AG10803 (cell line): ENCODE measurements around the gene OCRL.
"Not testable (repeated sequence)": the region's sequence is repeated elsewhere in the genome, so short reads cannot be mapped to it uniquely, and the experiment has no call there.

Source experiments
- DNase-seq: peaks from one replicate; pipeline ENCODE4 v3.0.0; 2010; ENCODE audit warnings: low read depth
- H3K4me3 ChIP-seq: 2 replicates; pipeline ENCODE4 v1.5.1; 2011; ENCODE audit warnings: mild to moderate bottlenecking, low read length, control low read depth
- TF ChIP-seq, protein P1 (sequence below): conservative IDR thresholded peaks from 2 replicates; pipeline ENCODE4 v1.5.1; 2011; ENCODE audit warnings: mild to moderate bottlenecking, low read length, control low read depth, inconsistent platforms

OCRL gene

DNA sequence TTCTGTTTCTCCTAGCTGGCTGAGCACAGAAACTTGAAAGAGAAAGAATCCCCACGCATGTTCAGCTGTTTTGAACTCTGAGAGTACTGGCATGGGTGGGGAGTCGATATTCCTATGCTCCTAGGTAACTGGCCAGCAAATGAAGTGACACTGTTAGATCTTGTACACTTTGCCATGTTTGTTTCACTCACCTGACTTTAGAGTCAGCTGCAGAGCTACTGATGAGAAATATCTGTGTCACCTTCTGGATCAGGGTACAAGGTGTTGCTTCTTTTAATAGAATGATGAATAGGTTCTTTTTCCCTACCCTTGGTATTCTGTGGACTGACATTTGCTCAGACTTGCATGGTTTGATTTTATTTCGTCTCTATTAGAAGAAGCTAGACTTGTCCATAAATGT lies 28.3 kb downstream of the OCRL start:
- TF ChIP-seq, protein P1, sequence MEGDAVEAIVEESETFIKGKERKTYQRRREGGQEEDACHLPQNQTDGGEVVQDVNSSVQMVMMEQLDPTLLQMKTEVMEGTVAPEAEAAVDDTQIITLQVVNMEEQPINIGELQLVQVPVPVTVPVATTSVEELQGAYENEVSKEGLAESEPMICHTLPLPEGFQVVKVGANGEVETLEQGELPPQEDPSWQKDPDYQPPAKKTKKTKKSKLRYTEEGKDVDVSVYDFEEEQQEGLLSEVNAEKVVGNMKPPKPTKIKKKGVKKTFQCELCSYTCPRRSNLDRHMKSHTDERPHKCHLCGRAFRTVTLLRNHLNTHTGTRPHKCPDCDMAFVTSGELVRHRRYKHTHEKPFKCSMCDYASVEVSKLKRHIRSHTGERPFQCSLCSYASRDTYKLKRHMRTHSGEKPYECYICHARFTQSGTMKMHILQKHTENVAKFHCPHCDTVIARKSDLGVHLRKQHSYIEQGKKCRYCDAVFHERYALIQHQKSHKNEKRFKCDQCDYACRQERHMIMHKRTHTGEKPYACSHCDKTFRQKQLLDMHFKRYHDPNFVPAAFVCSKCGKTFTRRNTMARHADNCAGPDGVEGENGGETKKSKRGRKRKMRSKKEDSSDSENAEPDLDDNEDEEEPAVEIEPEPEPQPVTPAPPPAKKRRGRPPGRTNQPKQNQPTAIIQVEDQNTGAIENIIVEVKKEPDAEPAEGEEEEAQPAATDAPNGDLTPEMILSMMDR, result no peak
- no peak overlapping the region for H3K4me3 ChIP-seq
- no peak for DNase-seq

DNA sequence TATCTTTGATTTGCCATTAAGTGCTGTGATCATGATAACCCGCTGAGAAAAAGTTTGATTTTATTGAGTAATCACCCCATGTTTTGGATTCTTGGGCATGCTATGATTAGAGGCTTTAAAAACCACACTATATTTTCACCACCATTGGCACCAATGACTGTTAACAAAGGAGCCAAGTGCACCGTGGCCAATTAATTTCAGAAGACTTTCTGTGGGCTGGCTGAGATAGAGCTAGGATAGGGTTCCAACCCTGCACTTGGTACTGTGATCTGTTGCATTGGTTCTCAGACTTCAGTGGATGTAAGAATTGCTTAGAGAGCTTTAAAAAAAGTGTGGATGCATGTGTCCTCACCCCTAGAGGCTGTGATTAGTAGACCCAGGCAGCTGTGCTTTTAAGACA lies 32.4 kb downstream of the OCRL start:
- no peak overlapping the region for H3K4me3 ChIP-seq
- TF ChIP-seq, protein P1, result no peak
- peak; percentile 55 for DNase-seq

DNA sequence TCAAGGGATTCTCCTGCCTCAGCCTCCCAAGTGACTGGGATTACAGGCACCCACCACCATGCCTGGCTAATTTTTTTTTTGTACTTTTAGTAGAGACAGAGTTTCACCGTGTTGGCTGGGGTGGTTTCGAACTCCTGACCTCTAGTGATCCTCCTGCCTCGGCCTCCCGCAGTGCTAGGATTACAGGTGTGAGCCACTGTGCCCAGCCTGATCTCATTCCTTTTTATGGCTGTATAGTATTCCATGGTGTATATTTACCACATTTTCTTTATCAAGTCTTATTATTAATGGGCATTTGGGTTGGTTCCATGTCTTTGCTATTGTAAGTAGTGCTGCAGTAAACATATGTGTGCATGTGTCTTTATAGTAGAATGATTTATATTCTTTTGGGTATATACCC lies 33.6 kb downstream of the OCRL start:
- DNase-seq, H3K4me3 ChIP-seq: not testable (repeated sequence)

DNA sequence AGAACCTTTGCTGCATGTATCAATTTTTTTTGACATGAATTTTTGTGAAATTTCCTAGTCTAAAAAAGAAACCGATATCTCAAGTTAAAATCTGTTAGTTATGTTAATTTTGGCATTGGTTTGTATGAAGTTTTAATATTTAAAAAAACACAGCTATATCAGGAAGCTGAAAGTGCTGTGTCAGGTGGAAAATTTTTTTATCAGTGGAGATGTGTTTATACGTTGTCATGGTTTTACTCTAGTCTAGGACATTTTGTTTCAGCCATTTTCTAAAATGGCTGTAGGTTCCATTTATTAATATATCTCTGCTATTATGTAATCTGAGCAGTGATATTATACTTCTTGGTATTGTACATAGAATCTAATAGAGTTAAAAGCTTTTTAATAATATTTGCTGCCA lies 34.2 kb downstream of the OCRL start:
- DNase-seq, result no peak
- no peak overlapping the region for H3K4me3 ChIP-seq
- TF ChIP-seq, protein P1, result no peak

DNA sequence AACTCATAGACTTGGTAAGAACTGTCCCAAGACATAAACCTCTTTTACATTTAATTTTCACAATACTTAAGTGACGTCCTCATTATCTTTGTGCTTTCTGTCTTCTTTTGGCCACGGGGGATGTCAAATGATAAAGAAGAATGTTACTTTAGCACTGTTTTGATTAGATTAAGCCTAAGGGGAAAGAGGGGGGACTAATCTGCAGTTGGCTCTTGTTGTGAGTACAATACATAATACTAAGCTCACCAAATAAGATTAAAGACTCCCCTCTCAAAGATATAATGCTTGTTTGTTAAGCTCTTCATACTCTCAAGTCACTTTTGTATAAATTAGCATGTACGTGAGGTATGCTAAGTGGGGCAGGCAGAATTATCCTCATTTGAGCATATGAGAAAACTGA lies 36.5 kb downstream of the OCRL start:
- TF ChIP-seq, protein P1, result no peak
- no peak overlapping the region for H3K4me3 ChIP-seq
- no peak for DNase-seq

DNA sequence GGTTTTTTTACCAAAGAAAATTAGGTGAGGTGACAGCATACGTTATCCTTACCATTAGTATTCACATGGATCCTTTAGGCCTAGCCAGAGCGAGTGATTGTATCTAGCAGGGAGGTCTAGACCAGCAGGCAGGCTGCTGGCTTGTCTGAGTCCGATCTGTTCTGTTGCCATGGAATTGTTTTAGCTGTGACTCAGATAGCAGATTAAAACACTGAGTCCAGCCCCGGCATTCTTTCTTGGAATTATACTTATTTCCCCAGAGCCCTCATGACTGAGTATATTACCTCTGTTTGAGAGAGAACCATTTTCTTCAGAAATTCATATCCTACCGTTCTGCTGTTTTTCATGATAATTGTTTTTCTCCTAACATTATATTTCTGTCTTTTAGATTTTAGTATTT lies 37.4 kb downstream of the OCRL start:
- TF ChIP-seq, protein P1, result no peak
- H3K4me3 ChIP-seq, result no peak overlapping the region
- DNase-seq, result peak; percentile 79

DNA sequence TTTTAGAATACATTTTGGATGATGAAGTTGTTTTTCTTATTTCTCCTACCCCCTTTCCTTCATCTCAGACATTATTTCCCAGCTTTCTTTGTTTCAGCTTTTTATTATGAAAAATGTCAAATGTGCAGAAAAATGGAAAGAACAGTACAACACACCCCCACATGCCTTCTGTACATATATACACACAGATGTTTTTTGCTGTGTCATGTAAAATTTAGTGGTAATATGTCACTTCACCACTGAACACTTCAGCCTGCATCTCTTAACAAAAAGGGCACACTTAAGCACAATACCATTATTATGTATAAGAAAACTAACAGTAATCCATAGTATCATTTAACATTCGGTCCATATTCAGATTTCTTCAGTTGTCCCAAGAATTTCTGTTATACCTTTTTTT lies 37.8 kb downstream of the OCRL start:
- TF ChIP-seq, protein P1, result no peak
- DNase-seq, result no peak
- no peak overlapping the region for H3K4me3 ChIP-seq

DNA sequence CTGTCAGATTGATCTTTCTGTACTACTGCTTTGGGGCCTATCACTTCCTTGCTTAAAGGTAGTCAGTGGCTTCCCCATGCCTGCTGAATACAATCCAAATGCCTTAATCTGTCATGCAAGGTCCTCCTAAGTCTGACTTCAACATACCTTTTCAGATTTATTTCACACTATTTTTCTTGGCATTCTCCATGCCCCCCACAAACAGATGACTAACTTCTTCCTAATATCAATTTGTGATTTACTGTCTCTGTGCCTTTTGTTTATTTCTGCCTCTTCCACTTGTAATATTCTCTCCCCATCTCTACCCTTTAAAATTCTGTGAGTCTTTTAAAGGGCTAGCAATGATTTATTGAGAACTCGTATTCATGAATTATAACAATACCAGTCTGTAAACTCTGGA lies 41.8 kb downstream of the OCRL start:
- H3K4me3 ChIP-seq, result no peak overlapping the region
- no peak for DNase-seq
- TF ChIP-seq, protein P1, result no peak
